ENCODE measurements around the gene ZMYM5.

ZMYM5 gene

GRCh38 chr13:19852766-19853165, 10.7 kb downstream of the ZMYM5 start:
- TF ChIP-seq GATA3 (IDR thresholded peaks at IDR 0.05; ENCODE audit: low read depth, low read length) (no peak), GATA2 (IDR thresholded peaks at IDR 0.05; ENCODE audit: low read depth, low read length) (no peak)

- TF ChIP-seq GATA3 (IDR thresholded peaks at IDR 0.05; ENCODE audit: low read depth, low read length) (no peak), GATA2 (IDR thresholded peaks at IDR 0.05; ENCODE audit: low read depth, low read length) (no peak)
Measured at GRCh38 chr13:19845758-19846157, 17.7 kb downstream of the ZMYM5 start.

- TF ChIP-seq GATA3 (IDR thresholded peaks at IDR 0.05; ENCODE audit: low read depth, low read length) (no peak), GATA2 (IDR thresholded peaks at IDR 0.05; ENCODE audit: low read depth, low read length) (no peak)
Measured at GRCh38 chr13:19838865-19839275, 24.6 kb downstream of the ZMYM5 start.

- TF ChIP-seq GATA2 (IDR thresholded peaks at IDR 0.05; ENCODE audit: low read depth, low read length) = no peak
- TF ChIP-seq GATA3 (IDR thresholded peaks at IDR 0.05; ENCODE audit: low read depth, low read length) = no peak
Measured at GRCh38 chr13:19836472-19836871, 27.0 kb downstream of the ZMYM5 start.

- no peak for TF ChIP-seq GATA3 (IDR thresholded peaks at IDR 0.05; ENCODE audit: low read depth, low read length)
- TF ChIP-seq GATA2 (IDR thresholded peaks at IDR 0.05; ENCODE audit: low read depth, low read length) = no peak
Measured at GRCh38 chr13:19834704-19835103, 28.7 kb downstream of the ZMYM5 start.

- TF ChIP-seq GATA3 (IDR thresholded peaks at IDR 0.05; ENCODE audit: low read depth, low read length) = no peak
- TF ChIP-seq GATA2 (IDR thresholded peaks at IDR 0.05; ENCODE audit: low read depth, low read length) = no peak
Measured at GRCh38 chr13:19822673-19823072, 40.8 kb downstream of the ZMYM5 start.

- TF ChIP-seq GATA2 (IDR thresholded peaks at IDR 0.05; ENCODE audit: low read depth, low read length) = no peak
- no peak for TF ChIP-seq GATA3 (IDR thresholded peaks at IDR 0.05; ENCODE audit: low read depth, low read length)
Measured at GRCh38 chr13:19818223-19818842, 45.1 kb downstream of the ZMYM5 start.

- TF ChIP-seq GATA2 (IDR thresholded peaks at IDR 0.05; ENCODE audit: low read depth, low read length) (no peak), GATA3 (IDR thresholded peaks at IDR 0.05; ENCODE audit: low read depth, low read length) (no peak)
Measured at GRCh38 chr13:19817510-19818158, 45.8 kb downstream of the ZMYM5 start.

- no peak for TF ChIP-seq GATA2 (IDR thresholded peaks at IDR 0.05; ENCODE audit: low read depth, low read length)
Measured at GRCh38 chr13:19817106-19817505, 46.3 kb downstream of the ZMYM5 start.

- TF ChIP-seq GATA2 (IDR thresholded peaks at IDR 0.05; ENCODE audit: low read depth, low read length) (no peak), GATA3 (IDR thresholded peaks at IDR 0.05; ENCODE audit: low read depth, low read length) (no peak)
Measured at GRCh38 chr13:19810996-19811881, 52.2 kb downstream of the ZMYM5 start.

GRCh38 chr13:19810151-19810550, 53.3 kb downstream of the ZMYM5 start:
- TF ChIP-seq GATA3 (IDR thresholded peaks at IDR 0.05; ENCODE audit: low read depth, low read length) (no peak), GATA2 (IDR thresholded peaks at IDR 0.05; ENCODE audit: low read depth, low read length) (no peak)

- TF ChIP-seq GATA2 (IDR thresholded peaks at IDR 0.05; ENCODE audit: low read depth, low read length) = no peak
- TF ChIP-seq GATA3 (IDR thresholded peaks at IDR 0.05; ENCODE audit: low read depth, low read length) = no peak
Measured at GRCh38 chr13:19805765-19806164, 57.7 kb downstream of the ZMYM5 start.

- no peak for TF ChIP-seq GATA3 (IDR thresholded peaks at IDR 0.05; ENCODE audit: low read depth, low read length)
- TF ChIP-seq GATA2 (IDR thresholded peaks at IDR 0.05; ENCODE audit: low read depth, low read length) = no peak
Measured at GRCh38 chr13:19795956-19796355, 67.5 kb downstream of the ZMYM5 start.

- TF ChIP-seq GATA2 (IDR thresholded peaks at IDR 0.05; ENCODE audit: low read depth, low read length) (no peak), GATA3 (IDR thresholded peaks at IDR 0.05; ENCODE audit: low read depth, low read length) (no peak)
Measured at GRCh38 chr13:19794631-19795030, 68.8 kb downstream of the ZMYM5 start.

Data from SH-SY5Y (cell line).